A673 (cell line): ENCODE results near the gene NEDD4L.

ENCODE experiments used
- EZH2 ChIP-seq: fragments of 200-600 bp; sonication (generic); IDR thresholded peaks from 2 replicates; pipeline ENCODE4 v1.6.1; 2017; ENCODE audit warnings: borderline replicate concordance, low read depth, mild to moderate bottlenecking, mixed read lengths, antibody characterized with exemption, low read length; ENCODE audit not compliant: poor library complexity, severe bottlenecking
- TF ChIP-seq, protein P1 (sequence below): fragments of 300-800, 200-600 bp; sonication (generic); conservative IDR thresholded peaks from 2 replicates; pipeline ENCODE4 v1.5.1; 2017; ENCODE audit warnings: low read depth, mild to moderate bottlenecking, antibody characterized with exemption, low read length, moderate library complexity, mixed read lengths

DNA sequence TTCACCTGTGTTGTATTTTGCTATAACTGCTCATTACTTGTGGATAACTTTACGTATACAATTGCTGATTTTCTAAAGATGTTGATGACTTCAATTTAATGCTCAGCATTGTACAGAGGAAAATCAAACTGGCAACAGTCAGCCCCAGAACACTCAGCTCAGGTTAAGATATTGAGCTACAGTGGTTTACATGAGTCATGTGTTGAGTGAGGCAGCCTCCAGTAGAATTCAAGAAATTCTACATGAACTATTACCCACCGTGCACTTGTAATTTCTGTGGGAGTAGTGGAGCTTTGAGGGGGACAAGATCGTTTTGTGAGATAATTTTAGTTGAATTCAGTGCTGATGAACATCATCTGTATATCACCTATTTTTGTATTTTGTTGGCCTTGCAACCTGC lies 292.6 kb downstream of the NEDD4L start:
- TF ChIP-seq, protein P1, sequence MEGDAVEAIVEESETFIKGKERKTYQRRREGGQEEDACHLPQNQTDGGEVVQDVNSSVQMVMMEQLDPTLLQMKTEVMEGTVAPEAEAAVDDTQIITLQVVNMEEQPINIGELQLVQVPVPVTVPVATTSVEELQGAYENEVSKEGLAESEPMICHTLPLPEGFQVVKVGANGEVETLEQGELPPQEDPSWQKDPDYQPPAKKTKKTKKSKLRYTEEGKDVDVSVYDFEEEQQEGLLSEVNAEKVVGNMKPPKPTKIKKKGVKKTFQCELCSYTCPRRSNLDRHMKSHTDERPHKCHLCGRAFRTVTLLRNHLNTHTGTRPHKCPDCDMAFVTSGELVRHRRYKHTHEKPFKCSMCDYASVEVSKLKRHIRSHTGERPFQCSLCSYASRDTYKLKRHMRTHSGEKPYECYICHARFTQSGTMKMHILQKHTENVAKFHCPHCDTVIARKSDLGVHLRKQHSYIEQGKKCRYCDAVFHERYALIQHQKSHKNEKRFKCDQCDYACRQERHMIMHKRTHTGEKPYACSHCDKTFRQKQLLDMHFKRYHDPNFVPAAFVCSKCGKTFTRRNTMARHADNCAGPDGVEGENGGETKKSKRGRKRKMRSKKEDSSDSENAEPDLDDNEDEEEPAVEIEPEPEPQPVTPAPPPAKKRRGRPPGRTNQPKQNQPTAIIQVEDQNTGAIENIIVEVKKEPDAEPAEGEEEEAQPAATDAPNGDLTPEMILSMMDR: no peak
- no peak for TF ChIP-seq EZH2
